K562 (cell line): Measurements from ENCODE around the gene SV2A. TPM values are rescaled to one million over a fixed set of nuclear protein-coding genes. Genes with fewer than 3 reads are reported as not detected.

Experiments used
- CEBPB ChIP-seq: fragments of 450-650 bp; IDR thresholded peaks from 2 replicates; pipeline ENCODE4 v1.6.1; 2016; ENCODE audit warnings: missing genetic modification characterization, missing compliant biosample characterization
- CSDE1 ChIP-seq, 2 experiments: fragments of 450-650 bp; IDR thresholded peaks; 2 replicates each; pipeline ENCODE4 v1.6.1; 2016; ENCODE audit warnings: mild to moderate bottlenecking in 1 of 2
- ID3 ChIP-seq, 2 experiments: fragments of 250-450 bp in 1 of 2; fragments of 450-650 bp in 1 of 2; sonication (Bioruptor Pico) in 1 of 2; IDR thresholded peaks; 2 replicates each; pipeline versions ENCODE4 v1.6.1 to v1.8.0; 2016 to 2021; ENCODE audit warnings: mild to moderate bottlenecking in 2 of 2, moderate library complexity in 2 of 2, missing compliant biosample characterization in 1 of 2, missing genetic modification characterization in 1 of 2
- L3MBTL2 ChIP-seq: fragments of 450-650 bp; IDR thresholded peaks from 2 replicates; pipeline ENCODE4 v1.6.1; 2016; ENCODE audit warnings: mild to moderate bottlenecking, moderate library complexity
- MCM5 ChIP-seq: fragments of 450-650 bp; IDR thresholded peaks from 2 replicates; pipeline ENCODE4 v1.6.1; 2016; ENCODE audit warnings: low read depth
- MEIS2 ChIP-seq: fragments of 450-650 bp; IDR thresholded peaks from 2 replicates; pipeline ENCODE4 v1.6.1; 2014; ENCODE audit warnings: mild to moderate bottlenecking; ENCODE audit not compliant: partially characterized antibody
- PHF8 ChIP-seq: fragments of 200-600 bp; sonication (generic); IDR thresholded peaks from 2 replicates; pipeline ENCODE4 v1.6.1; 2012; ENCODE audit warnings: mixed run types, mild to moderate bottlenecking, inconsistent platforms, low read length, moderate library complexity, borderline replicate concordance
- POLR3G ChIP-seq: IDR thresholded peaks from 2 replicates; pipeline ENCODE4 v1.6.1; 2011; ENCODE audit not compliant: insufficient read length, insufficient replicate concordance; ENCODE audit errors: extremely low read depth
- PRPF4 ChIP-seq: fragments of 200-400 bp; formaldehyde crosslinking; IDR thresholded peaks from one replicate; pipeline ENCODE4 v1.6.1; 2017; ENCODE audit warnings: low read length, low read depth, mild to moderate bottlenecking; ENCODE audit not compliant: insufficient read depth, poor library complexity, severe bottlenecking
- PTRF ChIP-seq: fragments of 450-650 bp; IDR thresholded peaks from 2 replicates; pipeline ENCODE4 v1.6.1; 2016; ENCODE audit warnings: mild to moderate bottlenecking, missing genetic modification characterization, missing compliant biosample characterization
- SLC30A9 ChIP-seq: fragments of 250-450 bp; sonication (Bioruptor Pico); IDR thresholded peaks from 2 replicates; pipeline ENCODE4 v1.8.0; 2022; ENCODE audit warnings: mild to moderate bottlenecking, moderate library complexity
- STAG1 ChIP-seq: sonication (generic); formaldehyde crosslinking; IDR thresholded peaks from 2 replicates; pipeline ENCODE4 v1.5.0; 2020; ENCODE audit warnings: missing genetic modification reagents, borderline replicate concordance
- U2AF1 ChIP-seq: fragments of 200-400 bp; formaldehyde crosslinking; optimal IDR thresholded peaks from 2 replicates; pipeline ENCODE3; 2017; ENCODE audit warnings: mild to moderate bottlenecking, low read depth, low read length, moderate library complexity
- ZKSCAN3 ChIP-seq: fragments of 250-450 bp; sonication (Bioruptor Pico); IDR thresholded peaks from 2 replicates; pipeline ENCODE4 v1.4.0; 2020
- ZNF184 ChIP-seq: sonication (generic); formaldehyde crosslinking; IDR thresholded peaks from 2 replicates; pipeline ENCODE4 v1.5.0; 2020; ENCODE audit warnings: missing genetic modification reagents
- polyA plus RNA-seq, 8 experiments: library from polyadenylated mRNA; depleted of rRNA in 4 of 8; stranded (reverse) in 5 of 8; unstranded in 3 of 8; fragments of >200 nt; fragmentation: Nextera tagmentation in 2 of 8; fragmentation: Illumina TruSeq in 1 of 8; extraction: Ambion mirVana in 2 of 8; extraction: Trizol in 1 of 8; gene quantifications; 2 replicates each; pipeline versions ENCODE4 v1.2.1 to v1.2.3, GENCODE V29; 2011 to 2014; ENCODE audit warnings: inconsistent platforms in 1 of 8, missing spikeins in 1 of 8
- total RNA-seq, 7 experiments: library from RNA; depleted of rRNA in 6 of 7; stranded (reverse); fragments of >200 nt in 6 of 7; fragmentation: Illumina TruSeq in 2 of 7; extraction: Trizol in 2 of 7; gene quantifications; 2 replicates each; pipeline versions ENCODE4 v1.2.1 to v1.2.3, GENCODE V29; 2011 to 2021; ENCODE audit warnings: low replicate concordance in 1 of 7
- TF ChIP-seq, protein P1 (sequence below): fragments of 450-650 bp; formaldehyde crosslinking; IDR thresholded peaks from 2 replicates; pipeline ENCODE4 v1.4.0; 2020; ENCODE audit warnings: mild to moderate bottlenecking, moderate library complexity
- TF ChIP-seq, protein P2 (sequence below): fragments of 450-650 bp; IDR thresholded peaks from one replicate; pipeline ENCODE4 v1.6.1; 2018; ENCODE audit warnings: mild to moderate bottlenecking, moderate library complexity; ENCODE audit not compliant: partially characterized antibody
- TF ChIP-seq, protein P3 (sequence below): fragments of 450-650 bp; IDR thresholded peaks from 2 replicates; pipeline ENCODE4 v1.6.1; 2017; ENCODE audit warnings: antibody characterized with exemption, mild to moderate bottlenecking
- TF ChIP-seq, protein P4 (sequence below): fragments of 250-450 bp; sonication (Bioruptor Pico); IDR thresholded peaks from 2 replicates; pipeline ENCODE4 v1.5.0; 2021

SV2A gene
- total and polyA plus RNA-seq, 9 of the 15 experiments (the other 6 are each of a cell fraction or from before 2014, with no cell fraction given): 0.07 to 0.22 (median 0.11) TPM; not detected in 1

DNA sequence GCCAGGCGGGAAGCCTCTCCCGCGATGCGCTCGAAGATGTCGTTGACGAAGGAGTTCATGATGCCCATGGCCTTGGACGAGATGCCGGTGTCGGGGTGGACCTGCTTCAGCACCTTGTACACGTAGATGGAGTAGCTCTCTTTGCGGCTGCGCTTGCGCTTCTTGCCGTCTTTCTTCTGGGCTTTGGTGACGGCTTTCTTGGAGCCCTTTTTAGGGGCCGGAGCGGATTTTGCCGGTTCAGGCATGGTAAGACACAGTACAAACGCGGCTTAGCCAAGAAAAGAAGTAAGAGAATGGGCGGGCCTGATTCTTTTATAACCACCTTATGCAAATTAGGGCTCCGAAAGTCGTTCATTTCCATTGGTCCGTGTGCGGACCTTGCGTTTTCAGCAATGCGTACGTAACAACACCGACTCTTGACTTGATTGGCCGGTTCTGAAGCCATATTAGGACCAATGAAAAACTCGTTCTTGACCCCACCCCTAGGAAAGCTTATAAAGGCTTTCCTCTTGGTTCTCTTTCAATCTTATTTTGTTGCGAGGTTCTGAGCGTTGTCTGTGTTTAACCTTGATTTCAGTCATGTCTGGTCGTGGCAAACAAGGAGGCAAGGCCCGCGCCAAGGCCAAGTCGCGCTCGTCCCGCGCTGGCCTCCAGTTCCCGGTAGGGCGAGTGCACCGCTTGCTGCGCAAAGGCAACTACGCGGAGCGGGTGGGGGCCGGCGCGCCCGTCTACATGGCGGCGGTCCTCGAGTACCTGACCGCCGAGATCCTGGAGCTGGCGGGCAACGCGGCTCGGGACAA, 31.0 kb downstream of the SV2A start (continued):
- TF ChIP-seq, protein P1, sequence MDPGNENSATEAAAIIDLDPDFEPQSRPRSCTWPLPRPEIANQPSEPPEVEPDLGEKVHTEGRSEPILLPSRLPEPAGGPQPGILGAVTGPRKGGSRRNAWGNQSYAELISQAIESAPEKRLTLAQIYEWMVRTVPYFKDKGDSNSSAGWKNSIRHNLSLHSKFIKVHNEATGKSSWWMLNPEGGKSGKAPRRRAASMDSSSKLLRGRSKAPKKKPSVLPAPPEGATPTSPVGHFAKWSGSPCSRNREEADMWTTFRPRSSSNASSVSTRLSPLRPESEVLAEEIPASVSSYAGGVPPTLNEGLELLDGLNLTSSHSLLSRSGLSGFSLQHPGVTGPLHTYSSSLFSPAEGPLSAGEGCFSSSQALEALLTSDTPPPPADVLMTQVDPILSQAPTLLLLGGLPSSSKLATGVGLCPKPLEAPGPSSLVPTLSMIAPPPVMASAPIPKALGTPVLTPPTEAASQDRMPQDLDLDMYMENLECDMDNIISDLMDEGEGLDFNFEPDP (CRISPR knock-in tag): no peak
- no peak for TF ChIP-seq SLC30A9
- TF ChIP-seq CSDE1 (IDR thresholded peaks at IDR 0.05): peak in 1 of 2 experiments; percentile 62; a peak in 2 of 4 replicates
- peak; percentile 94 for TF ChIP-seq PRPF4
- TF ChIP-seq CEBPB (tag): no peak
- TF ChIP-seq, protein P2, sequence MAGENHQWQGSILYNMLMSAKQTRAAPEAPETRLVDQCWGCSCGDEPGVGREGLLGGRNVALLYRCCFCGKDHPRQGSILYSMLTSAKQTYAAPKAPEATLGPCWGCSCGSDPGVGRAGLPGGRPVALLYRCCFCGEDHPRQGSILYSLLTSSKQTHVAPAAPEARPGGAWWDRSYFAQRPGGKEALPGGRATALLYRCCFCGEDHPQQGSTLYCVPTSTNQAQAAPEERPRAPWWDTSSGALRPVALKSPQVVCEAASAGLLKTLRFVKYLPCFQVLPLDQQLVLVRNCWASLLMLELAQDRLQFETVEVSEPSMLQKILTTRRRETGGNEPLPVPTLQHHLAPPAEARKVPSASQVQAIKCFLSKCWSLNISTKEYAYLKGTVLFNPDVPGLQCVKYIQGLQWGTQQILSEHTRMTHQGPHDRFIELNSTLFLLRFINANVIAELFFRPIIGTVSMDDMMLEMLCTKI: no peak
- TF ChIP-seq, protein P3, sequence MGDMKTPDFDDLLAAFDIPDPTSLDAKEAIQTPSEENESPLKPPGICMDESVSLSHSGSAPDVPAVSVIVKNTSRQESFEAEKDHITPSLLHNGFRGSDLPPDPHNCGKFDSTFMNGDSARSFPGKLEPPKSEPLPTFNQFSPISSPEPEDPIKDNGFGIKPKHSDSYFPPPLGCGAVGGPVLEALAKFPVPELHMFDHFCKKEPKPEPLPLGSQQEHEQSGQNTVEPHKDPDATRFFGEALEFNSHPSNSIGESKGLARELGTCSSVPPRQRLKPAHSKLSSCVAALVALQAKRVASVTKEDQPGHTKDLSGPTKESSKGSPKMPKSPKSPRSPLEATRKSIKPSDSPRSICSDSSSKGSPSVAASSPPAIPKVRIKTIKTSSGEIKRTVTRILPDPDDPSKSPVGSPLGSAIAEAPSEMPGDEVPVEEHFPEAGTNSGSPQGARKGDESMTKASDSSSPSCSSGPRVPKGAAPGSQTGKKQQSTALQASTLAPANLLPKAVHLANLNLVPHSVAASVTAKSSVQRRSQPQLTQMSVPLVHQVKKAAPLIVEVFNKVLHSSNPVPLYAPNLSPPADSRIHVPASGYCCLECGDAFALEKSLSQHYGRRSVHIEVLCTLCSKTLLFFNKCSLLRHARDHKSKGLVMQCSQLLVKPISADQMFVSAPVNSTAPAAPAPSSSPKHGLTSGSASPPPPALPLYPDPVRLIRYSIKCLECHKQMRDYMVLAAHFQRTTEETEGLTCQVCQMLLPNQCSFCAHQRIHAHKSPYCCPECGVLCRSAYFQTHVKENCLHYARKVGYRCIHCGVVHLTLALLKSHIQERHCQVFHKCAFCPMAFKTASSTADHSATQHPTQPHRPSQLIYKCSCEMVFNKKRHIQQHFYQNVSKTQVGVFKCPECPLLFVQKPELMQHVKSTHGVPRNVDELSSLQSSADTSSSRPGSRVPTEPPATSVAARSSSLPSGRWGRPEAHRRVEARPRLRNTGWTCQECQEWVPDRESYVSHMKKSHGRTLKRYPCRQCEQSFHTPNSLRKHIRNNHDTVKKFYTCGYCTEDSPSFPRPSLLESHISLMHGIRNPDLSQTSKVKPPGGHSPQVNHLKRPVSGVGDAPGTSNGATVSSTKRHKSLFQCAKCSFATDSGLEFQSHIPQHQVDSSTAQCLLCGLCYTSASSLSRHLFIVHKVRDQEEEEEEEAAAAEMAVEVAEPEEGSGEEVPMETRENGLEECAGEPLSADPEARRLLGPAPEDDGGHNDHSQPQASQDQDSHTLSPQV: 0 out of 2 replicates have a peak, but pooled peaks have one; percentile 30
- peak; percentile 52; the same call in 1 of the 2 replicates for TF ChIP-seq PHF8
- peak; percentile 41 for TF ChIP-seq L3MBTL2
- no peak for TF ChIP-seq PTRF (tag)
- no peak for TF ChIP-seq ZNF184
- no peak for TF ChIP-seq ID3 (CRISPR knock-in tag; IDR thresholded peaks at IDR 0.05)
- no peak; the same call in 1 of the 2 replicates for TF ChIP-seq ID3 (tag; IDR thresholded peaks at IDR 0.05)
- no peak for TF ChIP-seq MEIS2
- TF ChIP-seq ZKSCAN3 (CRISPR knock-in tag): no peak
- TF ChIP-seq, protein P4, sequence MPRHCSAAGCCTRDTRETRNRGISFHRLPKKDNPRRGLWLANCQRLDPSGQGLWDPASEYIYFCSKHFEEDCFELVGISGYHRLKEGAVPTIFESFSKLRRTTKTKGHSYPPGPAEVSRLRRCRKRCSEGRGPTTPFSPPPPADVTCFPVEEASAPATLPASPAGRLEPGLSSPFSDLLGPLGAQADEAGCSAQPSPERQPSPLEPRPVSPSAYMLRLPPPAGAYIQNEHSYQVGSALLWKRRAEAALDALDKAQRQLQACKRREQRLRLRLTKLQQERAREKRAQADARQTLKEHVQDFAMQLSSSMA (CRISPR knock-in tag): peak; percentile 84
- TF ChIP-seq STAG1: no peak
- no peak for TF ChIP-seq POLR3G
- no peak for TF ChIP-seq MCM5
- no peak for TF ChIP-seq U2AF1
